HEK293 (cell line): ENCODE results near the gene NIT1.

ENCODE experiments used
- FEZF1 ChIP-seq: fragments of 450-650 bp; formaldehyde crosslinking; IDR thresholded peaks from 2 replicates; pipeline ENCODE4 v1.5.1; 2016; ENCODE audit warnings: missing biosample characterization, missing genetic modification characterization
- MYNN ChIP-seq: fragments of 450-650 bp; formaldehyde crosslinking; IDR thresholded peaks from 2 replicates; pipeline ENCODE4 v1.5.1; 2016; ENCODE audit warnings: missing biosample characterization, missing genetic modification characterization, borderline replicate concordance
- SCRT1 ChIP-seq: fragments of 450-650 bp; formaldehyde crosslinking; IDR thresholded peaks from 2 replicates; pipeline ENCODE4 v1.5.1; 2016; ENCODE audit warnings: missing biosample characterization, missing genetic modification characterization, borderline replicate concordance
- SCRT2 ChIP-seq: fragments of 450-650 bp; formaldehyde crosslinking; IDR thresholded peaks from 2 replicates; pipeline ENCODE4 v1.5.1; 2016; ENCODE audit warnings: missing biosample characterization, missing genetic modification characterization
- SETDB1 ChIP-seq: IDR thresholded peaks from one replicate; pipeline ENCODE4 v1.6.1; 2017; ENCODE audit warnings: mild to moderate bottlenecking, low read length, moderate library complexity, mixed read lengths; ENCODE audit not compliant: insufficient read length
- SP7 ChIP-seq: fragments of 450-650 bp; formaldehyde crosslinking; IDR thresholded peaks from 2 replicates; pipeline ENCODE4 v1.5.1; 2016; ENCODE audit warnings: missing biosample characterization, missing genetic modification characterization
- ZEB2 ChIP-seq: fragments of 450-650 bp; formaldehyde crosslinking; IDR thresholded peaks from 2 replicates; pipeline ENCODE4 v1.5.1; 2016; ENCODE audit warnings: missing biosample characterization, missing genetic modification characterization
- ZNF146 ChIP-seq: fragments of 450-650 bp; formaldehyde crosslinking; IDR thresholded peaks from 2 replicates; pipeline ENCODE4 v1.5.1; 2016; ENCODE audit warnings: missing biosample characterization, missing genetic modification characterization
- ZNF354C ChIP-seq: fragments of 450-650 bp; formaldehyde crosslinking; IDR thresholded peaks from 2 replicates; pipeline ENCODE4 v1.5.1; 2016; ENCODE audit warnings: missing biosample characterization, missing genetic modification characterization, low read depth, borderline replicate concordance
- ZNF366 ChIP-seq: fragments of 450-650 bp; formaldehyde crosslinking; conservative IDR thresholded peaks from 2 replicates; pipeline ENCODE4 v1.5.1; 2016; ENCODE audit warnings: missing biosample characterization, missing genetic modification characterization
- ZNF501 ChIP-seq: fragments of 450-650 bp; formaldehyde crosslinking; IDR thresholded peaks from 2 replicates; pipeline ENCODE4 v1.5.1; 2016; ENCODE audit warnings: missing biosample characterization, missing genetic modification characterization
- ZNF514 ChIP-seq: fragments of 450-650 bp; formaldehyde crosslinking; IDR thresholded peaks from 2 replicates; pipeline ENCODE4 v1.5.1; 2016; ENCODE audit warnings: missing biosample characterization, missing genetic modification characterization
- ZNF558 ChIP-seq: fragments of 450-650 bp; formaldehyde crosslinking; IDR thresholded peaks from 2 replicates; pipeline ENCODE4 v1.5.1; 2016; ENCODE audit warnings: missing biosample characterization, missing genetic modification characterization
- ZNF600 ChIP-seq: fragments of 450-650 bp; formaldehyde crosslinking; IDR thresholded peaks from 2 replicates; pipeline ENCODE4 v1.5.1; 2016; ENCODE audit warnings: missing biosample characterization, missing genetic modification characterization
- ZNF621 ChIP-seq: fragments of 450-650 bp; formaldehyde crosslinking; IDR thresholded peaks from 2 replicates; pipeline ENCODE4 v1.5.1; 2017; ENCODE audit warnings: missing biosample characterization, missing genetic modification characterization
- ZNF624 ChIP-seq: fragments of 450-650 bp; formaldehyde crosslinking; IDR thresholded peaks from 2 replicates; pipeline ENCODE4 v1.5.1; 2017; ENCODE audit warnings: missing biosample characterization, missing genetic modification characterization
- ZNF654 ChIP-seq: fragments of 450-650 bp; formaldehyde crosslinking; IDR thresholded peaks from 2 replicates; pipeline ENCODE4 v1.5.1; 2016; ENCODE audit warnings: low read depth, missing biosample characterization, missing genetic modification characterization
- ZNF677 ChIP-seq: fragments of 450-650 bp; IDR thresholded peaks from 2 replicates; pipeline ENCODE4 v1.5.0; 2018; ENCODE audit warnings: missing biosample characterization, mild to moderate bottlenecking, missing genetic modification characterization, moderate library complexity
- ZNF76 ChIP-seq: fragments of 450-650 bp; formaldehyde crosslinking; IDR thresholded peaks from 2 replicates; pipeline ENCODE4; 2016; ENCODE audit warnings: low read depth, missing biosample characterization, missing genetic modification characterization, borderline replicate concordance
- ZNF777 ChIP-seq: fragments of 450-650 bp; formaldehyde crosslinking; IDR thresholded peaks from 2 replicates; pipeline ENCODE4 v1.5.1; 2017; ENCODE audit warnings: missing biosample characterization, missing genetic modification characterization, borderline replicate concordance
- ZXDB ChIP-seq: fragments of 450-650 bp; formaldehyde crosslinking; IDR thresholded peaks from 2 replicates; pipeline ENCODE4 v1.5.1; 2016; ENCODE audit warnings: missing biosample characterization, missing genetic modification characterization
- TF ChIP-seq, protein P1 (sequence below): fragments of 450-650 bp; formaldehyde crosslinking; conservative IDR thresholded peaks from 2 replicates; pipeline ENCODE4 v1.5.1; 2016; ENCODE audit warnings: low read depth, missing biosample characterization, missing genetic modification characterization
- TF ChIP-seq, protein P2 (sequence below): fragments of 450-650 bp; formaldehyde crosslinking; IDR thresholded peaks from 2 replicates; pipeline ENCODE4 v1.5.1; 2016; ENCODE audit warnings: missing biosample characterization, missing genetic modification characterization
- TF ChIP-seq, protein P3 (sequence below): fragments of 450-650 bp; formaldehyde crosslinking; optimal IDR thresholded peaks from 2 replicates; pipeline ENCODE3; 2016; ENCODE audit warnings: missing biosample characterization, mild to moderate bottlenecking, missing genetic modification characterization
- TF ChIP-seq, protein P4 (sequence below): fragments of 450-650 bp; formaldehyde crosslinking; IDR thresholded peaks from 2 replicates; pipeline ENCODE4 v1.5.1; 2016; ENCODE audit warnings: missing biosample characterization, missing genetic modification characterization
- TF ChIP-seq, protein P5 (sequence below): fragments of 450-650 bp; formaldehyde crosslinking; IDR thresholded peaks from 2 replicates; pipeline ENCODE4 v1.5.1; 2016; ENCODE audit warnings: missing biosample characterization, missing genetic modification characterization

NIT1 gene

DNA sequence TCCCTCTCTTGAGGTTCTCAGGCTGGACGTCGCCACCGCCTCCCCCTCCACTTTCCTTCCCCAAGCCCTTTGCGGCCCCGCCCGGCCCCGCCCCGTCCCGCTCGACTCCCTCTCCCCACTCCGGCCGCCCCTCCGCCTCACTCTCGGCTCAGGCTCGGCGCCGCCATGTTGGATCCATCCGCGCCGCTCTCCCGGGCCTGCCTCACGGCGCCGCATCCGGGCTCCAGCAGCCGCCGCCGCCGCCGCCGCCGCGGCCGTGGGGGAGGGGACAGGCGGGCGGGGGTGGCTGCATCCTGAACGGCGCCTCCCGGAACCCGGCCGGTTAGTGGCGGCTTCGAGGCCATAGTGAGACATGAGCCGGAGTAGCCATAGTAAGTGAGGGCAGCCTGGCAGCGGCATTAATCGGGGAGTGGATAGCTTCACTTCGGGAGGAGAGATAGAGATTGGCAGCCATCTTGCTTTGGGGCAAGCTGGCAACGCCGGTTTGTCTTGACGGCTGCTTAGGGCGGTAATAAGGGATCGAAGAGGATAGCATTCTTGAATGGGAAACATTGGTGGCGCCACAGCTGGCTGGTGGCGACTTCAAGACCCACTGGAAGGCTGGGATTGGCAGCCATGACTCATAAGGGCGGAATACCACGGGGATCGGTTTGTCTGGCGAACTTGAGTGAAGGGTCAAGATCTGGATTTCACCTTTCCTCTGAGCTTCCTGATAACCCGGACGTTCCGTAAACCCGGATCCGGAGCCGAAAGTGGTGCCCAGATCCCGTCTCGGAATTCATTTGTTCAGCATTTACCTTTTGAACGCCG, 14.7 kb downstream of the NIT1 start, which contains the start of gene DEDD (continued):
- TF ChIP-seq, protein P1, sequence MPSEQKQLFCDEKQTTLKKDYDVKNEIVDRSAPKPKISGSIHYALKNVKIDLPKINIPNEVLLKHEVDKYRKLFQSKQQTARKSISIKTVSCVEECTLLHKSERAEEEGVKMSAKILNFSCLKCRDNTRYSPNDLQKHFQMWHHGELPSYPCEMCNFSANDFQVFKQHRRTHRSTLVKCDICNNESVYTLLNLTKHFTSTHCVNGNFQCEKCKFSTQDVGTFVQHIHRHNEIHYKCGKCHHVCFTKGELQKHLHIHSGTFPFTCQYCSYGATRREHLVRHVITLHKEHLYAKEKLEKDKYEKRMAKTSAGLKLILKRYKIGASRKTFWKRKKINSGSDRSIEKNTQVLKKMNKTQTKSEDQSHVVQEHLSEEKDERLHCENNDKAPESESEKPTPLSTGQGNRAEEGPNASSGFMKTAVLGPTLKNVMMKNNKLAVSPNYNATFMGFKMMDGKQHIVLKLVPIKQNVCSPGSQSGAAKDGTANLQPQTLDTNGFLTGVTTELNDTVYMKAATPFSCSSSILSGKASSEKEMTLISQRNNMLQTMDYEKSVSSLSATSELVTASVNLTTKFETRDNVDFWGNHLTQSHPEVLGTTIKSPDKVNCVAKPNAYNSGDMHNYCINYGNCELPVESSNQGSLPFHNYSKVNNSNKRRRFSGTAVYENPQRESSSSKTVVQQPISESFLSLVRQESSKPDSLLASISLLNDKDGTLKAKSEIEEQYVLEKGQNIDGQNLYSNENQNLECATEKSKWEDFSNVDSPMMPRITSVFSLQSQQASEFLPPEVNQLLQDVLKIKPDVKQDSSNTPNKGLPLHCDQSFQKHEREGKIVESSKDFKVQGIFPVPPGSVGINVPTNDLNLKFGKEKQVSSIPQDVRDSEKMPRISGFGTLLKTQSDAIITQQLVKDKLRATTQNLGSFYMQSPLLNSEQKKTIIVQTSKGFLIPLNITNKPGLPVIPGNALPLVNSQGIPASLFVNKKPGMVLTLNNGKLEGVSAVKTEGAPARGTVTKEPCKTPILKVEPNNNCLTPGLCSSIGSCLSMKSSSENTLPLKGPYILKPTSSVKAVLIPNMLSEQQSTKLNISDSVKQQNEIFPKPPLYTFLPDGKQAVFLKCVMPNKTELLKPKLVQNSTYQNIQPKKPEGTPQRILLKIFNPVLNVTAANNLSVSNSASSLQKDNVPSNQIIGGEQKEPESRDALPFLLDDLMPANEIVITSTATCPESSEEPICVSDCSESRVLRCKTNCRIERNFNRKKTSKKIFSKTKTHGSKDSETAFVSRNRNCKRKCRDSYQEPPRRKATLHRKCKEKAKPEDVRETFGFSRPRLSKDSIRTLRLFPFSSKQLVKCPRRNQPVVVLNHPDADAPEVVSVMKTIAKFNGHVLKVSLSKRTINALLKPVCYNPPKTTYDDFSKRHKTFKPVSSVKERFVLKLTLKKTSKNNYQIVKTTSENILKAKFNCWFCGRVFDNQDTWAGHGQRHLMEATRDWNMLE (tag by site-specific recombination) = peak; percentile 57; the same call in 1 of the 2 replicates
- TF ChIP-seq ZNF501 (tag by site-specific recombination) (no peak), SCRT2 (tag by site-specific recombination) (peak; percentile 27; the same call in 1 of the 2 replicates), SP7 (tag by site-specific recombination) (0 out of 2 replicates have a peak, but pooled peaks have one; percentile 53), ZNF624 (tag by site-specific recombination) (no peak), ZNF621 (tag by site-specific recombination) (no peak), ZNF514 (no peak), SETDB1 (no peak), ZEB2 (tag by site-specific recombination) (peak; percentile 89), ZNF354C (tag by site-specific recombination) (no peak), ZNF600 (tag by site-specific recombination) (peak; percentile 88), SCRT1 (no peak), ZNF146 (tag by site-specific recombination) (no peak), ZNF654 (no peak), ZNF777 (no peak), ZXDB (peak; percentile 76; the same call in 1 of the 2 replicates), ZNF677 (tag by site-specific recombination) (no peak), FEZF1 (tag by site-specific recombination) (no peak), ZNF558 (tag by site-specific recombination) (no peak), ZNF76 (tag by site-specific recombination) (peak; percentile 94), ZNF366 (tag by site-specific recombination) (peak; percentile 47; the same call in 1 of the 2 replicates), MYNN (no peak)
- TF ChIP-seq, protein P2, sequence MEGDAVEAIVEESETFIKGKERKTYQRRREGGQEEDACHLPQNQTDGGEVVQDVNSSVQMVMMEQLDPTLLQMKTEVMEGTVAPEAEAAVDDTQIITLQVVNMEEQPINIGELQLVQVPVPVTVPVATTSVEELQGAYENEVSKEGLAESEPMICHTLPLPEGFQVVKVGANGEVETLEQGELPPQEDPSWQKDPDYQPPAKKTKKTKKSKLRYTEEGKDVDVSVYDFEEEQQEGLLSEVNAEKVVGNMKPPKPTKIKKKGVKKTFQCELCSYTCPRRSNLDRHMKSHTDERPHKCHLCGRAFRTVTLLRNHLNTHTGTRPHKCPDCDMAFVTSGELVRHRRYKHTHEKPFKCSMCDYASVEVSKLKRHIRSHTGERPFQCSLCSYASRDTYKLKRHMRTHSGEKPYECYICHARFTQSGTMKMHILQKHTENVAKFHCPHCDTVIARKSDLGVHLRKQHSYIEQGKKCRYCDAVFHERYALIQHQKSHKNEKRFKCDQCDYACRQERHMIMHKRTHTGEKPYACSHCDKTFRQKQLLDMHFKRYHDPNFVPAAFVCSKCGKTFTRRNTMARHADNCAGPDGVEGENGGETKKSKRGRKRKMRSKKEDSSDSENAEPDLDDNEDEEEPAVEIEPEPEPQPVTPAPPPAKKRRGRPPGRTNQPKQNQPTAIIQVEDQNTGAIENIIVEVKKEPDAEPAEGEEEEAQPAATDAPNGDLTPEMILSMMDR (tag by site-specific recombination) = peak; percentile 71; the same call in 1 of the 2 replicates
- TF ChIP-seq, protein P3, sequence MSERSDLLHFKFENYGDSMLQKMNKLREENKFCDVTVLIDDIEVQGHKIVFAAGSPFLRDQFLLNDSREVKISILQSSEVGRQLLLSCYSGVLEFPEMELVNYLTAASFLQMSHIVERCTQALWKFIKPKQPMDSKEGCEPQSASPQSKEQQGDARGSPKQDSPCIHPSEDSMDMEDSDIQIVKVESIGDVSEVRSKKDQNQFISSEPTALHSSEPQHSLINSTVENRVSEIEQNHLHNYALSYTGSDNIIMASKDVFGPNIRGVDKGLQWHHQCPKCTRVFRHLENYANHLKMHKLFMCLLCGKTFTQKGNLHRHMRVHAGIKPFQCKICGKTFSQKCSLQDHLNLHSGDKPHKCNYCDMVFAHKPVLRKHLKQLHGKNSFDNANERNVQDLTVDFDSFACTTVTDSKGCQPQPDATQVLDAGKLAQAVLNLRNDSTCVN (tag by site-specific recombination) = peak; percentile 24
- TF ChIP-seq, protein P4, sequence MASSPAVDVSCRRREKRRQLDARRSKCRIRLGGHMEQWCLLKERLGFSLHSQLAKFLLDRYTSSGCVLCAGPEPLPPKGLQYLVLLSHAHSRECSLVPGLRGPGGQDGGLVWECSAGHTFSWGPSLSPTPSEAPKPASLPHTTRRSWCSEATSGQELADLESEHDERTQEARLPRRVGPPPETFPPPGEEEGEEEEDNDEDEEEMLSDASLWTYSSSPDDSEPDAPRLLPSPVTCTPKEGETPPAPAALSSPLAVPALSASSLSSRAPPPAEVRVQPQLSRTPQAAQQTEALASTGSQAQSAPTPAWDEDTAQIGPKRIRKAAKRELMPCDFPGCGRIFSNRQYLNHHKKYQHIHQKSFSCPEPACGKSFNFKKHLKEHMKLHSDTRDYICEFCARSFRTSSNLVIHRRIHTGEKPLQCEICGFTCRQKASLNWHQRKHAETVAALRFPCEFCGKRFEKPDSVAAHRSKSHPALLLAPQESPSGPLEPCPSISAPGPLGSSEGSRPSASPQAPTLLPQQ (tag by site-specific recombination) = peak; percentile 61; the same call in 1 of the 2 replicates
- TF ChIP-seq, protein P5, sequence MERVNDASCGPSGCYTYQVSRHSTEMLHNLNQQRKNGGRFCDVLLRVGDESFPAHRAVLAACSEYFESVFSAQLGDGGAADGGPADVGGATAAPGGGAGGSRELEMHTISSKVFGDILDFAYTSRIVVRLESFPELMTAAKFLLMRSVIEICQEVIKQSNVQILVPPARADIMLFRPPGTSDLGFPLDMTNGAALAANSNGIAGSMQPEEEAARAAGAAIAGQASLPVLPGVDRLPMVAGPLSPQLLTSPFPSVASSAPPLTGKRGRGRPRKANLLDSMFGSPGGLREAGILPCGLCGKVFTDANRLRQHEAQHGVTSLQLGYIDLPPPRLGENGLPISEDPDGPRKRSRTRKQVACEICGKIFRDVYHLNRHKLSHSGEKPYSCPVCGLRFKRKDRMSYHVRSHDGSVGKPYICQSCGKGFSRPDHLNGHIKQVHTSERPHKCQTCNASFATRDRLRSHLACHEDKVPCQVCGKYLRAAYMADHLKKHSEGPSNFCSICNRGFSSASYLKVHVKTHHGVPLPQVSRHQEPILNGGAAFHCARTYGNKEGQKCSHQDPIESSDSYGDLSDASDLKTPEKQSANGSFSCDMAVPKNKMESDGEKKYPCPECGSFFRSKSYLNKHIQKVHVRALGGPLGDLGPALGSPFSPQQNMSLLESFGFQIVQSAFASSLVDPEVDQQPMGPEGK (tag by site-specific recombination) = peak; percentile 25; the same call in 1 of the 2 replicates
